OCI-LY7 (cell line): ENCODE measurements around the gene TRHDE. TPM values are rescaled to one million over a fixed set of nuclear protein-coding genes. Genes with fewer than 3 reads are reported as not detected.

Source experiments
- BruUV-seq: library from RNA; stranded (reverse); fragments of 400-500 nt; replicated peaks from 2 replicates; lab custom pipeline; 2021; lab: Mats Ljungman, UMichigan
- CTCF ChIA-PET: fragments of 300-600 bp; sonication (Branson Sonifier 250); formaldehyde crosslinking; loops from one replicate; lab custom pipeline; 2022; ENCODE audit warnings: antibody characterized with exemption; ENCODE audit not compliant: unreplicated experiment; lab: Charles Lee
- POLR2A ChIA-PET: fragments of 300-600 bp; sonication (Branson Sonifier 250); formaldehyde crosslinking; loops from one replicate; lab custom pipeline; 2022; ENCODE audit warnings: antibody characterized with exemption; lab: Charles Lee
- DNase-seq: peaks from one replicate; pipeline ENCODE4 v3.0.0-alpha.2; 2015; ENCODE audit warnings: low spot score
- H2AFZ ChIP-seq: fragments of 200-600 bp; sonication (generic), shearing (Covaris generic); 2 replicates; pipeline ENCODE4 v1.6.1; 2014; ENCODE audit warnings: mild to moderate bottlenecking, antibody characterized with exemption, low read length, moderate library complexity
- H3K27ac ChIP-seq: fragments of 200-600 bp; sonication (generic); 2 replicates; pipeline ENCODE4 v1.5.1; 2014; ENCODE audit warnings: mixed run types, low read depth, mild to moderate bottlenecking, moderate library complexity, low read length, inconsistent platforms; ENCODE audit not compliant: poor library complexity, severe bottlenecking
- H3K36me3 ChIP-seq: fragments of 200-600 bp; sonication (generic); 2 replicates; pipeline ENCODE4 v1.6.1; 2014; ENCODE audit warnings: mild to moderate bottlenecking, antibody characterized with exemption, low read length, moderate library complexity, mixed read lengths; ENCODE audit not compliant: insufficient read depth
- H3K4me1 ChIP-seq: fragments of 200-600 bp; sonication (generic); 2 replicates; pipeline ENCODE4 v1.5.1; 2014; ENCODE audit warnings: mild to moderate bottlenecking, low read length; ENCODE audit not compliant: insufficient read depth, poor library complexity, severe bottlenecking
- H3K4me2 ChIP-seq: fragments of 200-600 bp; sonication (generic); 2 replicates; pipeline ENCODE4 v1.6.1; 2014; ENCODE audit warnings: mild to moderate bottlenecking, low read length
- H3K4me3 ChIP-seq: fragments of 200-600 bp; sonication (generic); 2 replicates; pipeline ENCODE4 v1.5.1; 2014; ENCODE audit warnings: mild to moderate bottlenecking, low read depth, low read length; ENCODE audit not compliant: poor library complexity, severe bottlenecking
- H3K79me2 ChIP-seq: fragments of 200-600 bp; sonication (generic); 2 replicates; pipeline ENCODE4 v1.6.1; 2016; ENCODE audit warnings: low read depth, mild to moderate bottlenecking, low read length, moderate library complexity, mixed read lengths; ENCODE audit not compliant: insufficient read depth
- H3K9me2 ChIP-seq: fragments of 200-600 bp; sonication (generic); 2 replicates; pipeline ENCODE4 v1.6.1; 2016; ENCODE audit warnings: mild to moderate bottlenecking, low read length, mixed read lengths; ENCODE audit not compliant: insufficient read depth
- H3K9me3 ChIP-seq: fragments of 200-600 bp; sonication (generic); 2 replicates; pipeline ENCODE4 v1.6.1; 2014; ENCODE audit warnings: mild to moderate bottlenecking, mixed run types, low read length, mixed read lengths
- H4K20me1 ChIP-seq: fragments of 200-600 bp; sonication (generic); 2 replicates; pipeline ENCODE4 v1.6.1; 2014; ENCODE audit warnings: mild to moderate bottlenecking, antibody characterized with exemption, low read length, moderate library complexity, mixed read lengths; ENCODE audit not compliant: insufficient read depth
- CTCF ChIP-seq: fragments of 200-600 bp; sonication (generic); conservative IDR thresholded peaks from 2 replicates; pipeline ENCODE4 v1.5.1; 2014; ENCODE audit warnings: mild to moderate bottlenecking, antibody characterized with exemption, low read length, moderate library complexity, mixed read lengths
- EZH2phosphoT487 ChIP-seq: fragments of 200-600 bp; sonication (generic); IDR thresholded peaks from 2 replicates; pipeline ENCODE4 v1.6.1; 2018; ENCODE audit warnings: low read depth, borderline replicate concordance, mild to moderate bottlenecking, mixed run types, antibody characterized with exemption, low read length, moderate library complexity, mixed read lengths
- intact Hi-C: fragments of 100-400 bp; cut with micrococcal nuclease; formaldehyde crosslinking; loops from one replicate; pipeline ENCODE4 v1.10.0; 2022; ENCODE audit not compliant: unreplicated experiment
- total RNA-seq, 2 experiments: library from RNA; depleted of rRNA in 1 of 2; stranded (reverse); fragments of >200 nt in 1 of 2; shearing (Covaris generic) in 1 of 2; gene quantifications; 2 replicates each; pipeline ENCODE4 v1.2.3, GENCODE V29; 2014 to 2022

The TRHDE gene
- total RNA-seq, 2 experiments from 2014 or later: not detected

DNA sequence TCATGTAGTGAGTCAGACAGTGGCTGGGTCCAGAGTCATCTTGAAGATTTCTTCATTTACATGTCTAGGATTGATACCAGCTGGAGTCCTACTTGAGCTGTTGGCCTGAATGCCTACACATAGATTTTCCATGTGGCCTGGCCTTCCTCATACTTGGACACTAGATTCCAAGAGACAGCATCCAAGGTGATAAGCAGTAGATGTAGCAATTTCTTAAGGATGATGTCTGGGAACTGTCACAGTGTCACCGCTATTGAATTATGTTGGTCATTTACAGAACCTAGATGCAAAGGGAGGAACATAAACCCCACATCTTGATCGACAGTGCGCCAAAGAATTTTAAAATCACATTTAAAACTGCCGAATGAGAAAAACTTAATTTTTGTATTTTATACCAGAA, 412.3 kb downstream of the TRHDE start:
- Histone ChIP-seq H3K4me3 (no peak overlapping the region), H3K36me3 (no peaks in the 10 kb centered on the region), H3K79me2 (no peaks in the 10 kb centered on the region), H3K4me2 (no peak overlapping the region), H3K9me3 (no peaks in the 10 kb centered on the region), H3K9me2 (no peaks in the 10 kb centered on the region), H4K20me1 (no peaks in the 10 kb centered on the region), H3K27ac (no peak overlapping the region), H3K4me1 (no peaks in the 10 kb centered on the region), H2AFZ (no peak overlapping the region)
- intact Hi-C loops: no loop called here
- POLR2A ChIA-PET: no interaction called here
- CTCF ChIA-PET: no interaction called here
- no TSS peak for BruUV-seq
- DNase-seq: no peak
- TF ChIP-seq CTCF (no peak), EZH2phosphoT487 (no peak)

DNA sequence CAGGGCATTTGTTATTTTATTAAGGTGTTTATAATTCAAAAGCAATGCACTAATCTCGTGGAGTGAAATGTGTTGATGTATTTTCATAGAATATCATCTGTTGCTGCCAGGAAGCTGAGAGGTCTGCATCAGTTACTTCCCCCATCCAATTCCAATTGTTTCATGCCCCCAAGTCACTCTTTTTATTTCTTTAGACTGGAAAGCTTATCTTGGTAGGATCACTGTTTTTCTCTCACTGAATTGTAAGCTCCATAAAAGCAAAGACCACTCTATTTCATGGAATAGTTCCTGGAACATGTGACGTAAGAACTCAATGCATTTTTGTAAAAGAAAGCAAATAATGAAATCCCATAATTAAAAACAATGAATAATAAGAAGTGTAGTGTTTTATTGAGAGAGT, 420.2 kb downstream of the TRHDE start:
- Histone ChIP-seq H3K4me3 (no peak overlapping the region), H3K36me3 (no peaks in the 10 kb centered on the region), H4K20me1 (no peaks in the 10 kb centered on the region), H3K4me1 (no peaks in the 10 kb centered on the region), H2AFZ (no peak overlapping the region), H3K9me2 (no peaks in the 10 kb centered on the region), H3K9me3 (no peaks in the 10 kb centered on the region), H3K79me2 (no peaks in the 10 kb centered on the region), H3K4me2 (no peak overlapping the region), H3K27ac (no peak overlapping the region)
- no TSS peak for BruUV-seq
- TF ChIP-seq EZH2phosphoT487: no peak
- TF ChIP-seq CTCF: no peak
- intact Hi-C loops: no loop called here
- ChIA-PET CTCF (interaction anchor here (0.5 kb wide), 1 partner anchor 525 kb away, joined by 3 read pairs; no protein-coding TSS in a partner anchor), POLR2A (interaction anchor here (0.7 kb wide), 1 partner anchor 844 kb away, joined by 3 read pairs; no protein-coding TSS in a partner anchor)
- no peak for DNase-seq

DNA sequence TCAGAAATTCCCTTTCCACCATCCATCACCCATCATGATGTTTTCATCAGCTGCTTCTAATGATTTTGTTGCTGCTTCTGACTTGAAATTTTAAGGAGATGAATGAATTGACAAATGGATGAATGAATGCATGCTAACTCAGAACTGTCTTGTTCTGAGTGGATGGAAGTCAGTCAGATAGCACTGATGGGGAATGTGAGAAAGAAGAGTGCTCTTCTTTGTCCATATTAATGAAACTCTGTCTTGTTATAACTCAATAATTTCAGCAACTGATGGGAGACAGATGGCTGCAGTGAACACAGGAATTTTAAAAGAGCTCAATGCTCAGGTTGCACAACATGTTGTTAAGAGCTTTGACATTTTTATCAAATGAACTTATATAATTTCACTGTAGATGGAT, 422.0 kb downstream of the TRHDE start:
- CTCF ChIA-PET: no interaction called here
- no peaks in the 10 kb centered on the region for H3K36me3 ChIP-seq

More for the DNA sequence above, 422.0 kb downstream of the TRHDE start:
- H3K9me2 ChIP-seq: no peaks in the 10 kb centered on the region
- H3K9me3 ChIP-seq: no peaks in the 10 kb centered on the region
- no peak overlapping the region for H3K4me2 ChIP-seq
- no peak for TF ChIP-seq CTCF
- no peaks in the 10 kb centered on the region for H4K20me1 ChIP-seq
- no peaks in the 10 kb centered on the region for H3K4me1 ChIP-seq
- POLR2A ChIA-PET: interaction anchor here (1.1 kb wide), 1 partner anchor 8 kb away, joined by 4 read pairs; no protein-coding TSS in a partner anchor
- no TSS peak for BruUV-seq
- no peak overlapping the region for H2AFZ ChIP-seq
- no peak overlapping the region for H3K27ac ChIP-seq
- no peak overlapping the region for H3K4me3 ChIP-seq
- H3K79me2 ChIP-seq: no peaks in the 10 kb centered on the region
- intact Hi-C loops: no loop called here
- no peak for DNase-seq
